AG04450 (cell line): ENCODE measurements around the gene HSBP1. TPM values are rescaled to one million over a fixed set of nuclear protein-coding genes. Genes with fewer than 3 reads are reported as not detected.

Source experiments
- CTCF ChIA-PET: fragments of 300-600, 350-600 bp; formaldehyde crosslinking; extraction: SDS; loops from one replicate; lab custom pipeline; 2022; ENCODE audit warnings: antibody characterized with exemption, inconsistent platforms; lab: Charles Lee
- POLR2A ChIA-PET: fragments of 350-600 bp; formaldehyde crosslinking; extraction: SDS; loops from one replicate; lab custom pipeline; 2021; ENCODE audit warnings: antibody characterized with exemption, inconsistent platforms; lab: Yijun Ruan, JAX
- DNase-seq: peaks from one replicate; pipeline ENCODE4 v3.0.0-alpha.2; 2011; ENCODE audit warnings: low read depth, low spot score
- H3K27ac ChIP-seq: one replicate; pipeline ENCODE4 v1.5.1; 2012; ENCODE audit warnings: low read depth, low read length, control low read depth
- H3K27me3 ChIP-seq: one replicate; pipeline ENCODE4 v1.6.0; 2012; ENCODE audit warnings: low read length; ENCODE audit not compliant: control insufficient read depth, insufficient read depth
- H3K4me3 ChIP-seq: 2 replicates; pipeline ENCODE4 v1.5.1; 2011; ENCODE audit warnings: mild to moderate bottlenecking, low read depth, low read length, control low read depth
- H3K9me3 ChIP-seq: 2 replicates; pipeline ENCODE4 v1.5.1; 2012; ENCODE audit warnings: low read length; ENCODE audit not compliant: control insufficient read depth, insufficient read depth
- CTCF ChIP-seq: IDR thresholded peaks from 2 replicates; pipeline ENCODE4 v1.5.1; 2011; ENCODE audit warnings: low read depth, low read length, control low read depth, inconsistent platforms
- polyA plus RNA-seq: library from polyadenylated mRNA; depleted of rRNA; stranded (reverse); fragments of >200 nt; gene quantifications from 2 replicates; pipeline ENCODE4 v1.2.3, GENCODE V29; 2011

Gene HSBP1
- polyA plus RNA-seq, 1 experiment = 289 TPM

GRCh38 chr16:83769397-83770008, 38.3 kb upstream of the HSBP1 start:
- no peaks in the 10 kb centered on the region for H3K9me3 ChIP-seq
- ChIA-PET POLR2A (no interaction called here), CTCF (no interaction called here)
- H3K27ac ChIP-seq = no peak overlapping the region
- H3K4me3 ChIP-seq = no peak overlapping the region
- no peak for DNase-seq
- TF ChIP-seq CTCF = no peak
- H3K27me3 ChIP-seq = no peaks in the 10 kb centered on the region

- H3K9me3 ChIP-seq = no peaks in the 10 kb centered on the region
- no peak for TF ChIP-seq CTCF
- ChIA-PET POLR2A (no interaction called here), CTCF (no interaction called here)
- no peaks in the 10 kb centered on the region for H3K27me3 ChIP-seq
- no peak overlapping the region for H3K27ac ChIP-seq
- no peak overlapping the region for H3K4me3 ChIP-seq
- no peak for DNase-seq
Measured at GRCh38 chr16:83771306-83771942, 36.4 kb upstream of the HSBP1 start.

- no peak for DNase-seq
- POLR2A ChIA-PET = no interaction called here
- H3K4me3 ChIP-seq = no peak overlapping the region
- H3K27me3 ChIP-seq = no peaks in the 10 kb centered on the region
- no peak for TF ChIP-seq CTCF
- H3K9me3 ChIP-seq = no peaks in the 10 kb centered on the region
- no peak overlapping the region for H3K27ac ChIP-seq
- CTCF ChIA-PET = no interaction called here
Measured at GRCh38 chr16:83772806-83773205, 35.0 kb upstream of the HSBP1 start.

- Histone ChIP-seq H3K27me3 (no peaks in the 10 kb centered on the region), H3K4me3 (no peak overlapping the region), H3K9me3 (no peaks in the 10 kb centered on the region), H3K27ac (no peak overlapping the region)
- DNase-seq = no peak
- no peak for TF ChIP-seq CTCF
- CTCF ChIA-PET = no interaction called here
- POLR2A ChIA-PET = no interaction called here
Measured at GRCh38 chr16:83774066-83774465, 33.7 kb upstream of the HSBP1 start.

- DNase-seq = no peak
- Histone ChIP-seq H3K27me3 (no peaks in the 10 kb centered on the region), H3K27ac (no peak overlapping the region), H3K9me3 (no peaks in the 10 kb centered on the region), H3K4me3 (no peak overlapping the region)
- CTCF ChIA-PET = no interaction called here
- no peak for TF ChIP-seq CTCF
- POLR2A ChIA-PET = no interaction called here
Measured at GRCh38 chr16:83776944-83777343, 30.8 kb upstream of the HSBP1 start.
